SH-SY5Y (cell line): ENCODE data around the gene COL13A1.

Experiments
- GATA2 ChIP-seq: IDR thresholded peaks from 2 replicates; pipeline ENCODE4 v1.6.1; 2011; ENCODE audit warnings: mild to moderate bottlenecking, low read depth, low read length
- GATA3 ChIP-seq: IDR thresholded peaks from 2 replicates; pipeline ENCODE4 v1.6.1; 2011; ENCODE audit warnings: low read depth, mild to moderate bottlenecking, low read length, moderate library complexity

Gene COL13A1

DNA sequence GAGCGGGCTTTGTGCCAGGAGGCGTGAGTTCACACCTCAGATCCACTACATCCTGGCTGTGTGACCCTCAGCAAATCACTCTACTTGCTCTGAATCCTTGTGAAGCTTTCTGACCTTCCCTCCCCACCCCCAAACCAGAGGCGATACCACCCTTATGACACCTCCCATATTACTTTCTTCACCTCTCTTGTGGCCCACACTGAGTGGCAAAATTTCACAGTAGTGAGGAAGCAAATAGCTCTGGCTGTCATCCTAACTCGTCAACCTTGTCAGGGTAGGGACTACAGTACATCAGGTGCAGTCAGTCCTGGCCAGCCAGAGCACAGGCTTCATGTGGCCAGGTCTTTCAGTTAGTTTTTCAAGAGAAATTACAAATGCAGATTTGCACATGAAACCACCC, 19.1 kb downstream of the COL13A1 start:
- TF ChIP-seq GATA2, result no peak
- no peak for TF ChIP-seq GATA3

DNA sequence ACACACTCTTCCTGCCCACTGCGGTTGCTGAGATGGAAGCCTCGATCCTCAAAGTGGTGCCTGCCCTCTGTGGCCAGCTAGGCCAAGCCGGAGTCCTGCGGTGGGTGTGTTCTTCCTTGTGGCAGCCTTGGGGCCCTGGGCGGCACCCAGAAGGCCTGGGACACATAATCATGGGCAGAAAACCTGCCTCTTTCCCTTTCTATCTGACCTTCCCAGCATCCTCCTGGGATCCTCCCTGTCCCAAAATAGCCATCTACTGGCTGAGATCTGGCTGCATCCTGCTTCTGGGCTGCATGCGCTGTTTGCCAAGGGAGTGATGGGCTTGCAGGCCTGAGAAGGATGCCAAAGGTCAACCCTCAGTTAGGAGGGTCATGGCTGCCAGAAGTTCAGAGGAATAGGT, 23.9 kb downstream of the COL13A1 start:
- TF ChIP-seq GATA3 (no peak), GATA2 (no peak)

- TF ChIP-seq GATA3 (no peak), GATA2 (no peak)
Observed at GRCh38 chr10:69826094-69826493, 24.4 kb downstream of the COL13A1 start.

DNA sequence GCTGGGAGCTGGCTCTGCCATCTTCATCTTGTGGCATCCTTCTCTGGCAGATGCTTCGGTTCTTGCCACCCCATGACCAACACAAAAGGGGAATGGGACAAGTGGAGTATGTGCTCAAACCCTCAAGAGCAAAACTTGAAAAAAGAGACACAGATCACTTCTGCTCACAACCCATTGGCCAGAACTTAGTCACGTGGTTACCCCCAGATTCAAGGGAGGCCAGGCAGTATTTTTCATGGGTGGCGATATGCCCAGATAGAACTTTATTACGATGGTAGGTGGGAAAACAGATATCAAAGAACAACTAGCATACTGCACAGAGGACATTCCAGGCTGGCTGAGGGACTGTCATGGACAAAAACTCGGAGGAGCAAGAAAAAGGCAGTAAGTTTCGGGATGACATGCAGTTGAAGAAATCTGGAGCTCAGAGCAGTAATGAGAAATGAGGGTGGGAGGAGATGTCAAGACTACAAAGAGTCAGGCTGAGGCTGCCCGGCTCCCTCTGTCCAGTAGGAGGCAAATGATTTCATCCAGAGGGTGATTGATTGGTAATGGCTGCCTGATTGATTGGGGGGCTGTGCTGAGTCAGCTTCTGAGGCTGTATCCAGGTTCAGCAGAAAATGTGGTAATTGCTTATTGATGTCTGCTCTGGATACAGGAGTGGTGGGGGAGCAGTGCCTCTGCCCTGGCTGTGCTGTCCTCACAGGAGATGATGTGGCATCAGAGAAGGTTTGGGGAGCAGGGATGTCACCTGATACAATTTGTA, 25.3 kb downstream of the COL13A1 start:
- TF ChIP-seq GATA3 (no peak), GATA2 (no peak)

DNA sequence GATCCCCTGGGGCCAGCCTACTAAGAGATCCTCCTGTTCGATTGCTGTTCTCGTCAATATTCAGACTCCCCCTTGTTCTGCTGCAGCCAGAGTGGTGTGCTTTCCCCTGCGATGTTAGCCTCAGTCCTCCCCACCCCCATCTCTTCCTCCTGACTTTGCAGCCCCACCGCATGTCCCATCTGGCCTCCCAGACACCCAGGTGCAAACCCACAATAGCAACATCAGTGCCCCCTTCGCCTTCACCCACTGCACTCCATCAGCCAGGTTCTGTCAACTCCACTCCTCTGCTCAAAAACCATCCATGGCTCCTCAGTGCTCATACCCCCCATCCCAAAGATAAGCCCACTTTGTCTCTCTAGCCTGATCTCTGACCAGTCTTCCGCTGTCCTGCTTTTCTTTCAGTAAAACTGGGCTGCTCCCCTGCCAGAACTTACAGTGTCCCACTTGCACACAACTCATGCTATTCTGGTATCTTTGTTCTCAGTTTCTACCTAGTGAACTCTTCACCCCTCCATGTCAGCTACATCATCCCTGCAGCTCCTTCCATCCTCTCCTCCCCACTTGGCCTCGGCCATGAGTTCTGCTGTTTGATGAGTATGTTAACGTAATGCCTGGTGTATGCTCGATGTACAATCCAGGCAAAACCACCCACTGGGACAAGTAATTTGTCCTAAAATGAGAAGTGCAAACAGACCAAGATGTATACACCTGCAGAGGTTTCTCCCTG, 26.6 kb downstream of the COL13A1 start:
- TF ChIP-seq GATA3 (no peak), GATA2 (no peak)

DNA sequence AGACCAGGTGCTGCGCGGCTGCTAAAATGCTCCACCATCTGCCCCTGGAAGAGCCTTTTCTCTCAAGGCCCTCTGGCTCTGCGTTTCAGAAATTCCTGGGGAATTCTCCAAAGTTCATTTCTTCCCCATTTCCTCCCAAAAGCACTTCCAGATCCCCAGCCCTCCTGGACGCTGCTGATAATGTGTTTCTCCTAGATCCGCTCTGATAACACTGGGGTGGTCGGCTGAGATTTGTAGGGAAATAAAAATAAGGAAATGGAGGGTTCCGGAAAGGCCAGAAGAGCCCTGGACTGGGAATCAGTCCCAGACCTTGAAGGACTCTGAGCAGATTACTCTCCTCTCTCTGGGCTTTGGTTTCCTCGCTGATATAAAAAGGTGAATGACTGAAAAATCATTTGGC, 28.1 kb downstream of the COL13A1 start:
- no peak for TF ChIP-seq GATA2
- TF ChIP-seq GATA3, result no peak

DNA sequence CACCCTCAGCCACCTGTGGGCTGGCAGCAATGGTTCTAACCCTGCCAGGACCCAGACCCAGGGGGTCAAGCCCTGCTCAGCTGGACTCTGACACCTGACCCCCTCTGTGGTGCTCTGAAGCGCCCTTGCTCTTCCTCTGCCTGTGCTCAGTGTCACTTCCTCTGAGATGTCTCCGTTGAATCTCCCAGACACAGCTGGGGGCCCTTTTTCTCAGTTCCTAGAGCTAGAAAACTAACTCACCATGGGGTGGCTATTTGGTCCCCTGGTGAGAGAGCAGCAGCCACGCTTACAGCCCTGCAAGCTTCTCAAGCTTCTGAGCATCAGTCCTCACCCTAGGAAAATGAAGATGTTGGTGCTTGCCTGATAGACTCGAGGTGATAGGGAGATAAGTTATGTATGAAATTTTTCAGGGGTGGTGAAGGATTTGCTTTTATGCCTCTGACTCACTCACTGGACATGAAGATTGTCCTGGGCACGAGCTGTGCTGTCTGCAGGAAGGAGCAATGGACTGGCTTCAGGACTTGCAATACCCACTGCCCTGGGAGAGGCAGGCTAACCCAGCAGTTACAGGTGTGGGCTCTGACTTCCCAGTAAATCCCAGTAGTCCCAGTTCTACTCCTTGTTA, 29.6 kb downstream of the COL13A1 start:
- TF ChIP-seq GATA2 (no peak), GATA3 (no peak)

- TF ChIP-seq GATA2 (no peak), GATA3 (no peak)
Observed at GRCh38 chr10:69835233-69835632, 33.5 kb downstream of the COL13A1 start.

GRCh38 chr10:69835875-69836730, 34.4 kb downstream of the COL13A1 start:
- no peak for TF ChIP-seq GATA3

DNA sequence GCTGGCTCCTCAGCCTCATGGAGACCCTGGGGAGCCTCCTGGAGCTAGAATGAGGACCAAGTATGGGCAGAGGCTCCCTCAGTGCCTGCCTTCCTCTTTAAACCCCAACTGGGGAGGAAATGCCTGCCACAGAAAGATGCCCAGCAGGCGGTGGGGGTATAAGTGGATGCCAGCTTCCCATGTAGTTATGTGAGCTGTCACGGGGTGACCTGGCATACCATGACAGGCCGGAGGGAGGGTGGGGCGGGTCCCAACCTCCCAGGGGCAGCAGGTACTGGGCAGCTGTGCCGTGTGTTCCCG, 35.0 kb downstream of the COL13A1 start:
- no peak for TF ChIP-seq GATA2
- TF ChIP-seq GATA3, result no peak

DNA sequence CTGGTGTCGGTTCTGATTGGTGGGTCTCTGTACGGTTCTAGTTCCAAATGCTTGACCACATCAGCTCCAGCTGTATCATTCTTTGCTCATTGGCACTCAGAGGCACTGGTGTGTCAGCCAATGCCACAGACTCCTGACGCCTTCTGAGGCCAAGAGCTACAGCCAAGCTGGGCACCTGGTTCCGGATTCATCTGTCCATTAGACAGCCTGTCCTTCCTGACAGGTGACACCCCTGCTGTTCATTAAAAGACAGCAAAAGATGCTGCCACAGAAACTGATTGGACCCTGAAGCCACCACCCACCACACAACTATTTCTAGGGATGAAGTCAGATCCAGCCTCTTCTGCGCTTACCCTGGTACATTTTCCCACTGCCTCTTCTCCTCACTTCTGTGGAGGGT, 35.6 kb downstream of the COL13A1 start:
- TF ChIP-seq GATA2, result no peak

DNA sequence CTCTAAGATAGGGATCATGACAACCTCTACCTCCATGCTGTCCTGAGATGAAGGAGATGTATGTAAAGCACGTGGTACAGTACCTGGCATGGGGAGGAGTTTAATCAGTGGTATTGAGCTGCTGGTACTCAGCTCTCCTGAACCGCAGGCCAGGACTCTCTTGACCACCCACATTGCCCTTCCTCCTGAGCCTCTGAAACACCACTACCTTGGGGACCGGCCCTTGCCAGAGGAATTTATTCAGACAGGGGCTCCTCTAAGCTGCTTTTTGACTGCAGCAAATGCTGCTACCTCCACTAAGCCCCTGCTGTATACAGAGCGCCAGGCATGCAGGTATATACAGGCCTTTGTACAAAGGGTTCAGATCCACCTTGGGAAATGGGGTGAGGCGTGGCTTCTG, 36.7 kb downstream of the COL13A1 start:
- TF ChIP-seq GATA3, result no peak
- TF ChIP-seq GATA2, result no peak

GRCh38 chr10:69838853-69839252, 37.1 kb downstream of the COL13A1 start:
- TF ChIP-seq GATA3 (no peak), GATA2 (no peak)

DNA sequence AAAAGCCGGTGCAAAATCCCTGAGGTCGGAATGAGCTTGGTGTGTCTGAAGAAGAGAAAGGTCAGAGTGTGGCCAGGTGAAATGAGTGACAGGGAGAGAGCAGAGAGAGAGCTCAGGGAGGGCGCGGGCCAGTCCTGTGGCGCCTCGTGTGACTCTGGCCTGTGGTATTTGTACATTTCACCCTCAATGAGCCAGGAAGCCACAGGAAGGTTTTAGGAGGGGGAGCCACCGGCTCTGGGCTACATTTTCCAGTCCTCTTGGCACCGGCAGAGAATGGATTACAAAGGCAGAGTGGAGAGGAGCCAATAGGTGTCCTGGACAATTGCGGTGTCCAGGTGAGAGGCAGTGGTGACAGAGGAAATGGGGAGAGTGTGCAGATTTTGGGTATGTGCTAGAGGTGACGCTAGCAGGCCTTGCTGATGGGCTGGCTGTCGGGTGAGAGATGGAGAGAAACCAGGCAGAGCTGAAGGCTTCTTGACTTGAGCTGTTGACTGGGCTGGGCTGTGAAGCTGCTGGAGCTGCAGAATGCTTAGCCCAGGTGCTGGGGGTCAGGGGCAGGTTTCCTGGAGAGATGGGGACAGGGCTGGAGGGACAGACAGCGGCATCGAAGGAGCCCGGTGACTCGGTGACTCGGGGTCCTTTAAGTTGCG, 38.1 kb downstream of the COL13A1 start:
- TF ChIP-seq GATA3 (no peak), GATA2 (no peak)
